HG03139 (cell line): ENCODE data around the gene FOXP1.

Experiments
- ATAC-seq: cut with Tn5 transposase; IDR thresholded peaks from one replicate; pipeline ENCODE4 v1.9.1; 2021; ENCODE audit not compliant: unreplicated experiment

FOXP1 gene

GRCh38 chr3:71092665-71093064 is 490.9 kb downstream of the FOXP1 start:
- no peak for ATAC-seq

GRCh38 chr3:71090207-71090606 is 493.3 kb downstream of the FOXP1 start:
- peak; percentile 28 for ATAC-seq

- ATAC-seq: no peak
These were observed 494.2 kb downstream of the FOXP1 start for GRCh38 chr3:71089271-71089847.

GRCh38 chr3:71088742-71089141 is 494.8 kb downstream of the FOXP1 start:
- no peak for ATAC-seq

GRCh38 chr3:71088019-71088708 is 495.4 kb downstream of the FOXP1 start:
- ATAC-seq: no peak

- peak; percentile 88 for ATAC-seq
These were observed 496.1 kb downstream of the FOXP1 start for GRCh38 chr3:71087143-71088018.

- ATAC-seq: no peak
These were observed 496.8 kb downstream of the FOXP1 start for GRCh38 chr3:71086777-71087142.

- ATAC-seq: no peak
These were observed 499.8 kb downstream of the FOXP1 start for GRCh38 chr3:71083726-71084131.

GRCh38 chr3:71082833-71083232 is 500.7 kb downstream of the FOXP1 start:
- no peak for ATAC-seq

- ATAC-seq: no peak
These were observed 502.9 kb downstream of the FOXP1 start for GRCh38 chr3:71080517-71081083.

GRCh38 chr3:71078723-71079525 is 504.6 kb downstream of the FOXP1 start:
- ATAC-seq: no peak

- no peak for ATAC-seq
These were observed 505.3 kb downstream of the FOXP1 start for GRCh38 chr3:71078199-71078598.

GRCh38 chr3:71077070-71077469 is 506.5 kb downstream of the FOXP1 start:
- no peak for ATAC-seq

- no peak for ATAC-seq
These were observed 507.0 kb downstream of the FOXP1 start for GRCh38 chr3:71076361-71077002.

- no peak for ATAC-seq
These were observed 508.0 kb downstream of the FOXP1 start for GRCh38 chr3:71075494-71075893.

- no peak for ATAC-seq
These were observed 509.1 kb downstream of the FOXP1 start for GRCh38 chr3:71074423-71074822.

- ATAC-seq: no peak
These were observed 510.5 kb downstream of the FOXP1 start for GRCh38 chr3:71072986-71073385.

- ATAC-seq: no peak
These were observed 511.2 kb downstream of the FOXP1 start for GRCh38 chr3:71072287-71072686.

GRCh38 chr3:71070497-71071463 is 512.7 kb downstream of the FOXP1 start:
- ATAC-seq: no peak
